ENCODE measurements around the gene DCC. TPM values are rescaled to one million over a fixed set of nuclear protein-coding genes. Genes with fewer than 3 reads are reported as not detected.

The DCC gene
- total RNA-seq, 1 experiment from 2014 or later: not detected

DNA sequence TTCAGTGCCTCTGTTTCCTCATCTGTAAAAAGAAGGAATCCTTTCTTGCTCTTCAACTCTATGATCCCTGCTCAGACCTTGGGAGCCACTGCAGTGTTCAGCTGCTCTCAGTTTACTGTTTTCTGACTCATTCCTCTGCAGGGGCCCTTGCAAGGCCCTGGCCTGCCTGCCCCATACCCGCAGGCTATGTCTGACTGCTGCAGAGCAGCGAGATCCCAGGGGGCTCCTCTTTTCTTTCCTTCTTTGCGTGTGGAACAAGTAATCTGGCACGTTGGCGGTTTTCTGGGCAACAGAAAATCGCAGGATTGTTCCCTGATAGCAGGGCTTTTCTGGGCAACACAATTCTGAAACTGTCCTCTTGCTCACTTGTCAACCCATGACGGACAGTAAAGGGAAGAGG lies 376.0 kb downstream of the DCC start:
- H3K4me1 ChIP-seq (replicated peaks; ENCODE audit: insufficient read depth): no peaks in the 10 kb centered on the region
- no peak for DNase-seq
- CTCF ChIA-PET: no interaction called here
- no peak overlapping the region for H3K4me3 ChIP-seq
- no peak for TF ChIP-seq EZH2 (IDR thresholded peaks at IDR 0.05; ENCODE audit: low read depth)
- TF ChIP-seq, protein P1, sequence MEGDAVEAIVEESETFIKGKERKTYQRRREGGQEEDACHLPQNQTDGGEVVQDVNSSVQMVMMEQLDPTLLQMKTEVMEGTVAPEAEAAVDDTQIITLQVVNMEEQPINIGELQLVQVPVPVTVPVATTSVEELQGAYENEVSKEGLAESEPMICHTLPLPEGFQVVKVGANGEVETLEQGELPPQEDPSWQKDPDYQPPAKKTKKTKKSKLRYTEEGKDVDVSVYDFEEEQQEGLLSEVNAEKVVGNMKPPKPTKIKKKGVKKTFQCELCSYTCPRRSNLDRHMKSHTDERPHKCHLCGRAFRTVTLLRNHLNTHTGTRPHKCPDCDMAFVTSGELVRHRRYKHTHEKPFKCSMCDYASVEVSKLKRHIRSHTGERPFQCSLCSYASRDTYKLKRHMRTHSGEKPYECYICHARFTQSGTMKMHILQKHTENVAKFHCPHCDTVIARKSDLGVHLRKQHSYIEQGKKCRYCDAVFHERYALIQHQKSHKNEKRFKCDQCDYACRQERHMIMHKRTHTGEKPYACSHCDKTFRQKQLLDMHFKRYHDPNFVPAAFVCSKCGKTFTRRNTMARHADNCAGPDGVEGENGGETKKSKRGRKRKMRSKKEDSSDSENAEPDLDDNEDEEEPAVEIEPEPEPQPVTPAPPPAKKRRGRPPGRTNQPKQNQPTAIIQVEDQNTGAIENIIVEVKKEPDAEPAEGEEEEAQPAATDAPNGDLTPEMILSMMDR (conservative IDR thresholded peaks at IDR 0.05): no peak
- intact Hi-C loops (cut with micrococcal nuclease; ENCODE audit: unreplicated experiment): no loop called here
- POLR2A ChIA-PET (ENCODE audit: unreplicated experiment): no interaction called here
- no peaks in the 10 kb centered on the region for H3K79me2 ChIP-seq (ENCODE audit: low read depth)
- no peak overlapping the region for H2AFZ ChIP-seq
- no TSS peak for BruUV-seq (replicated peaks)
- H3K27ac ChIP-seq: no peak overlapping the region
- H3K4me2 ChIP-seq: no peak overlapping the region
- H3K36me3 ChIP-seq (ENCODE audit: low read depth): no peaks in the 10 kb centered on the region
- H3K27me3 ChIP-seq (ENCODE audit: insufficient read depth, low read depth): no peaks in the 10 kb centered on the region
- H4K20me1 ChIP-seq (ENCODE audit: insufficient read depth): no peaks in the 10 kb centered on the region
- no peaks in the 10 kb centered on the region for H3K9me3 ChIP-seq (ENCODE audit: insufficient read depth, low read depth)
- H3F3A ChIP-seq (ENCODE audit: insufficient read depth, low read depth): no peaks in the 10 kb centered on the region
- H3K9me2 ChIP-seq (ENCODE audit: insufficient read depth): no peaks in the 10 kb centered on the region

DNA sequence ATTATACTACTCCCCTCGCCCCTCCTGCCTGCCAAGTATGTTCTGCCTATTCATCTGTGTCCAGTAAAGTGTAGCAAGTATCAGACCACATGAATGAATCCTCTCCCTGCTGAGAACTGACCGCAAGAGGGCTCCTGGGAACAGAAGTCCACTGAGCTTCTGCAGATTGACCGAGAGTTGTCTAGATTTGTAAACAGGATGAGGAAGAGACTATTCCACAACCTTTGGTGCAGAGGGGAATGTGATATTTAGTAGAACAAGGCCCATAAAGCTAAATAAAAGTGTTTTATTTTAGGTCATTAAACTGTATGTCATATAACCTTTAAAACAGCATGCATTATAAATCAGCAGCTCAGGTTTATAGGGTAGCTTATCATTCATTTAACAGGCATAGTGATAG lies 377.0 kb downstream of the DCC start:
- Histone ChIP-seq H3K36me3 (ENCODE audit: low read depth) (no peaks in the 10 kb centered on the region), H4K20me1 (ENCODE audit: insufficient read depth) (no peaks in the 10 kb centered on the region), H3K27me3 (ENCODE audit: insufficient read depth, low read depth) (no peaks in the 10 kb centered on the region), H3F3A (ENCODE audit: insufficient read depth, low read depth) (no peaks in the 10 kb centered on the region), H3K4me1 (replicated peaks; ENCODE audit: insufficient read depth) (no peaks in the 10 kb centered on the region), H3K9me3 (ENCODE audit: insufficient read depth, low read depth) (no peaks in the 10 kb centered on the region), H3K4me2 (no peak overlapping the region), H3K27ac (no peak overlapping the region), H3K79me2 (ENCODE audit: low read depth) (no peaks in the 10 kb centered on the region), H3K4me3 (no peak overlapping the region), H2AFZ (no peak overlapping the region), H3K9me2 (ENCODE audit: insufficient read depth) (no peaks in the 10 kb centered on the region)
- ChIA-PET CTCF (no interaction called here), POLR2A (ENCODE audit: unreplicated experiment) (no interaction called here)
- TF ChIP-seq, protein P1 (conservative IDR thresholded peaks at IDR 0.05): peak; percentile 43; the same call in 1 of the 2 replicates
- no peak for TF ChIP-seq EZH2 (IDR thresholded peaks at IDR 0.05; ENCODE audit: low read depth)
- intact Hi-C loops (cut with micrococcal nuclease; ENCODE audit: unreplicated experiment): no loop called here
- no TSS peak for BruUV-seq (replicated peaks)
- peak; percentile 0 to 38 for DNase-seq

DNA sequence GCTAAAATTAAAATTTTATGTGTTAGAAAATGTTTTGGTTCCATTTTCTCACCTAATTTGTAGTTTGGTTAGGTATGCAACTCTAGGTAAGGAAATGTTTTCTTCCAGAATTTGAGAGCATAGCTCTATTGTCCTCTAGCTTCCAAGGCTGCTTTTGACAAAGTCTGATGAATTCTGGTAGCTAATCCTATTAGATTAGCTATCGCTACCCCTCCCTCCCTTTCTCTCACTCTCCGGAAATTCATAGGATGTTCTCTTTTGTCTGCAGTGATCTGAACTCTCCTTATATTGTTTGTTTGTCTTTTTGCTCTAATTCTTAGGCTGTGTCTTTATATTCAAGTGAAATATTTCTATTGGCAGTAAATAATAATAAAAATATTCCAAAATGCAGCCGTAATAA lies 382.9 kb downstream of the DCC start:
- ChIA-PET CTCF (no interaction called here), POLR2A (ENCODE audit: unreplicated experiment) (no interaction called here)
- H3K27me3 ChIP-seq (ENCODE audit: insufficient read depth, low read depth): no peaks in the 10 kb centered on the region
- H2AFZ ChIP-seq: no peak overlapping the region
- H3F3A ChIP-seq (ENCODE audit: insufficient read depth, low read depth): no peaks in the 10 kb centered on the region
- intact Hi-C loops (cut with micrococcal nuclease; ENCODE audit: unreplicated experiment): no loop called here
- H3K9me3 ChIP-seq (ENCODE audit: insufficient read depth, low read depth): no peaks in the 10 kb centered on the region
- no peak overlapping the region for H3K27ac ChIP-seq
- H3K4me1 ChIP-seq (replicated peaks; ENCODE audit: insufficient read depth): no peaks in the 10 kb centered on the region
- no peak for DNase-seq
- BruUV-seq (replicated peaks): no TSS peak
- H3K36me3 ChIP-seq (ENCODE audit: low read depth): no peaks in the 10 kb centered on the region
- TF ChIP-seq, protein P1 (conservative IDR thresholded peaks at IDR 0.05): no peak
- TF ChIP-seq EZH2 (IDR thresholded peaks at IDR 0.05; ENCODE audit: low read depth): no peak
- H3K9me2 ChIP-seq (ENCODE audit: insufficient read depth): no peaks in the 10 kb centered on the region
- H3K79me2 ChIP-seq (ENCODE audit: low read depth): no peaks in the 10 kb centered on the region
- H4K20me1 ChIP-seq (ENCODE audit: insufficient read depth): no peaks in the 10 kb centered on the region
- H3K4me3 ChIP-seq: no peak overlapping the region
- no peak overlapping the region for H3K4me2 ChIP-seq

Measured in PC-9 (cell line).